HG02610 (cell line): ENCODE data around the gene FGD5.
"Not testable (repeated sequence)": the region's sequence is repeated elsewhere in the genome, so short reads cannot be mapped to it uniquely, and the experiment has no call there.

Source experiments
- ATAC-seq: cut with Tn5 transposase; IDR thresholded peaks from one replicate; pipeline ENCODE4 v1.9.1; 2021; ENCODE audit warnings: mild to moderate bottlenecking, moderate library complexity; ENCODE audit not compliant: unreplicated experiment

The FGD5 gene

GRCh38 chr3:14900881-14901873 lies 82.4 kb downstream of the FGD5 start:
- ATAC-seq = no peak

GRCh38 chr3:14902719-14903118 lies 84.0 kb downstream of the FGD5 start:
- ATAC-seq = no peak

GRCh38 chr3:14903501-14903900 lies 84.7 kb downstream of the FGD5 start:
- not testable (repeated sequence) for ATAC-seq

GRCh38 chr3:14905055-14905657 lies 86.4 kb downstream of the FGD5 start:
- no peak for ATAC-seq

- no peak for ATAC-seq
These were observed 87.7 kb downstream of the FGD5 start for GRCh38 chr3:14906355-14906971.

GRCh38 chr3:14907043-14907966 lies 88.5 kb downstream of the FGD5 start:
- ATAC-seq = no peak

- no peak for ATAC-seq
These were observed 90.5 kb downstream of the FGD5 start for GRCh38 chr3:14909250-14909649.

- ATAC-seq = no peak
These were observed 92.9 kb downstream of the FGD5 start for GRCh38 chr3:14911651-14912050.

GRCh38 chr3:14913071-14913925 lies 94.5 kb downstream of the FGD5 start:
- ATAC-seq = no peak

GRCh38 chr3:14913926-14914778 lies 95.4 kb downstream of the FGD5 start:
- no peak for ATAC-seq

- no peak for ATAC-seq
These were observed 96.0 kb downstream of the FGD5 start for GRCh38 chr3:14914779-14915117.

GRCh38 chr3:14915636-14916222 lies 97.0 kb downstream of the FGD5 start:
- ATAC-seq = no peak

GRCh38 chr3:14918356-14918860 lies 99.6 kb downstream of the FGD5 start:
- ATAC-seq = no peak

GRCh38 chr3:14920536-14920935 lies 101.8 kb downstream of the FGD5 start:
- ATAC-seq = no peak

- peak; percentile 83 for ATAC-seq
These were observed 102.4 kb downstream of the FGD5 start for GRCh38 chr3:14921034-14921616.

GRCh38 chr3:14921811-14922705 lies 103.3 kb downstream of the FGD5 start:
- ATAC-seq = no peak

GRCh38 chr3:14922863-14923262 lies 104.1 kb downstream of the FGD5 start:
- no peak for ATAC-seq
